GM12878 (cell line): Measurements from ENCODE around the gene B4GALNT2. TPM values are rescaled to one million over a fixed set of nuclear protein-coding genes. Genes with fewer than 3 reads are reported as not detected.
A peak's percentile ranks its signal among the peaks of the same experiment; 100 is the strongest.
"Not testable (repeated sequence)": the region's sequence is repeated elsewhere in the genome, so short reads cannot be mapped to it uniquely, and the experiment has no call there.

ENCODE experiments used
- ATAC-seq: fragments of 200-7000 bp; cut with Tn5 transposase; 3 replicates; pipeline ENCODE4 v1.9.1; 2020; ENCODE audit warnings: mild to moderate bottlenecking, moderate library complexity
- BruUV-seq: library from RNA; stranded (reverse); fragments of 400-500 nt; replicated peaks from 2 replicates; lab custom pipeline; 2021; lab: Mats Ljungman, UMichigan
- CTCF ChIA-PET: fragments of 300-600 bp; sonication (Branson Sonifier 250); formaldehyde crosslinking; extraction: SDS; loops from one replicate; lab custom pipeline; 2021; ENCODE audit warnings: inconsistent platforms; lab: Yijun Ruan, JAX
- POLR2A ChIA-PET: fragments of 350-600 bp; formaldehyde crosslinking; extraction: SDS; loops from one replicate; lab custom pipeline; 2021; ENCODE audit warnings: inconsistent platforms; lab: Charles Lee
- RAD21 ChIA-PET: fragments of 300-600 bp; sonication (Branson Sonifier 250); formaldehyde crosslinking; loops from one replicate; lab custom pipeline; 2023; ENCODE audit warnings: antibody characterized with exemption; ENCODE audit not compliant: unreplicated experiment; lab: Charles Lee
- SMC1A ChIA-PET: fragments of 300-600 bp; sonication (Branson Sonifier 250); formaldehyde crosslinking; loops from one replicate; lab custom pipeline; 2023; ENCODE audit not compliant: unreplicated experiment, uncharacterized antibody; lab: Charles Lee
- DNase-seq: peaks from one replicate; pipeline ENCODE4 v3.0.0-alpha.2; 2011; ENCODE audit warnings: low read depth, low spot score
- FAIRE-seq: peaks from 3 replicates; lab custom pipeline; 2011; peaks lifted over from hg19 to GRCh38; lab: Jason Lieb, UNC
- H2AFZ ChIP-seq: 2 replicates; pipeline ENCODE4 v1.6.0; 2011; ENCODE audit warnings: low read depth, low read length, control low read depth; ENCODE audit not compliant: control insufficient read depth
- H3K27ac ChIP-seq: 2 replicates; pipeline ENCODE4 v1.5.1; 2011; ENCODE audit warnings: control low read depth; ENCODE audit not compliant: control insufficient read depth, insufficient read depth
- H3K27me3 ChIP-seq, 2 experiments: replicated peaks in 1 of 2; 2 replicates each; pipeline versions ENCODE4 v1.6.0 to v1.6.1; 2011; ENCODE audit warnings: low read length in 1 of 2; ENCODE audit not compliant: control insufficient read depth in 2 of 2, insufficient read depth in 2 of 2
- H3K36me3 ChIP-seq, 2 experiments: 2 replicates each; pipeline ENCODE4 v1.5.1; 2011; ENCODE audit warnings: low read length in 1 of 2; ENCODE audit not compliant: control insufficient read depth in 2 of 2, insufficient read depth in 2 of 2
- H3K4me1 ChIP-seq: 2 replicates; pipeline ENCODE4 v1.6.1; 2011; ENCODE audit warnings: mild to moderate bottlenecking, low read length, moderate library complexity, mixed read lengths; ENCODE audit not compliant: control insufficient read depth, insufficient read depth
- H3K4me2 ChIP-seq: 2 replicates; pipeline ENCODE4 v1.6.0; 2011; ENCODE audit warnings: control low read depth; ENCODE audit not compliant: control insufficient read depth, insufficient read depth
- H3K4me3 ChIP-seq: fragments of 200-600 bp; sonication (generic); 2 replicates; pipeline ENCODE4 v1.5.1; 2016
- H3K79me2 ChIP-seq: 2 replicates; pipeline ENCODE4 v1.6.0; 2011; ENCODE audit warnings: low read length; ENCODE audit not compliant: control insufficient read depth, insufficient read depth
- H3K9ac ChIP-seq: 2 replicates; pipeline ENCODE4 v1.8.0; 2011; ENCODE audit warnings: low read length, control low read depth, mixed read lengths; ENCODE audit not compliant: control insufficient read depth, insufficient read depth
- H3K9me3 ChIP-seq: replicated peaks from 3 replicates; pipeline ENCODE4 v1.5.1; 2011; ENCODE audit warnings: mild to moderate bottlenecking, low read length; ENCODE audit not compliant: control insufficient read depth, insufficient read depth
- H4K20me1 ChIP-seq: 2 replicates; pipeline ENCODE4 v1.6.0; 2011; ENCODE audit not compliant: control insufficient read depth, insufficient read depth
- ATF7 ChIP-seq: fragments of 450-650 bp; IDR thresholded peaks from 2 replicates; pipeline ENCODE4 v1.6.1; 2016; ENCODE audit warnings: low read depth, mild to moderate bottlenecking
- EZH2 ChIP-seq: IDR thresholded peaks from 2 replicates; pipeline ENCODE4 v1.6.1; 2012; ENCODE audit warnings: low read depth, mild to moderate bottlenecking, control low read depth, inconsistent platforms, low read length, borderline replicate concordance; ENCODE audit not compliant: control insufficient read depth
- FOXM1 ChIP-seq: IDR thresholded peaks from 2 replicates; pipeline ENCODE4 v1.6.1; 2012; ENCODE audit warnings: low read depth, mild to moderate bottlenecking, inconsistent platforms, low read length, moderate library complexity
- MTA3 ChIP-seq: IDR thresholded peaks from 2 replicates; pipeline ENCODE4 v1.6.1; 2012; ENCODE audit warnings: low read length, inconsistent platforms, borderline replicate concordance
- NBN ChIP-seq: fragments of 450-650 bp; IDR thresholded peaks from 2 replicates; pipeline ENCODE4 v1.6.1; 2016
- PBX3 ChIP-seq: IDR thresholded peaks from 2 replicates; pipeline ENCODE4 v1.6.1; 2011; ENCODE audit warnings: mild to moderate bottlenecking, low read depth, low read length, moderate library complexity; ENCODE audit not compliant: insufficient replicate concordance
- PML ChIP-seq: IDR thresholded peaks from 2 replicates; pipeline ENCODE4 v1.6.1; 2012; ENCODE audit warnings: low read length, inconsistent platforms
- PRDM15 ChIP-seq: fragments of 450-650 bp; formaldehyde crosslinking; IDR thresholded peaks from 2 replicates; pipeline ENCODE4 v1.4.0; 2020; ENCODE audit warnings: mild to moderate bottlenecking, moderate library complexity
- RB1 ChIP-seq: fragments of 450-650 bp; formaldehyde crosslinking; IDR thresholded peaks from 2 replicates; pipeline ENCODE4 v1.6.1; 2017; ENCODE audit warnings: mild to moderate bottlenecking, borderline replicate concordance
- SUPT20H ChIP-seq: IDR thresholded peaks from 2 replicates; pipeline ENCODE4 v1.6.1; 2011; ENCODE audit warnings: low read depth, mild to moderate bottlenecking, low read length, moderate library complexity, borderline replicate concordance; ENCODE audit not compliant: control insufficient read depth
- WGBS: methylation state at CpG from one replicate; pipeline ENCODE4 v1.1.6; 2016; ENCODE audit warnings: low lambda C conversion rate; ENCODE audit not compliant: insufficient replicate concordance, insufficient coverage; ENCODE audit errors: missing lambda C conversion rate; 5-methylcytosine and 5-hydroxymethylcytosine counted together
- in situ Hi-C: fragments of 300-500 bp; cut with MboI; formaldehyde crosslinking; loops from 9 replicates; pipeline ENCODE4 v1.14.3; 2018; ENCODE audit warnings: mixed read lengths
- intact Hi-C: fragments of 100-400 bp; cut with micrococcal nuclease; formaldehyde crosslinking; loops from one replicate; pipeline ENCODE4 v1.14.2; 2022; ENCODE audit not compliant: unreplicated experiment
- polyA plus RNA-seq, 11 experiments: library from polyadenylated mRNA; depleted of rRNA in 4 of 11; unstranded in 6 of 11; stranded (reverse) in 5 of 11; fragments of >200 nt; fragmentation: Nextera tagmentation in 4 of 11; fragmentation: Illumina TruSeq in 1 of 11; extraction: Ambion mirVana in 4 of 11; extraction: Trizol in 1 of 11; gene quantifications; 1 replicate in 1 of 11; 2 replicates in 10 of 11; pipeline versions ENCODE4 v1.2.1 to v1.2.3, GENCODE V29; 2011 to 2016; ENCODE audit warnings: inconsistent platforms in 2 of 11, missing spikeins in 2 of 11, low read depth in 1 of 11
- total RNA-seq, 4 experiments: library from RNA; depleted of rRNA in 3 of 4; stranded (reverse); fragments of >200 nt in 3 of 4; fragmentation: Illumina TruSeq in 1 of 4; extraction: Trizol in 1 of 4; gene quantifications; 2 replicates each; pipeline versions ENCODE4 v1.2.1 to v1.2.3, GENCODE V29; 2013 to 2021

B4GALNT2 gene
- total and polyA plus RNA-seq, 10 of the 15 experiments (the other 5 are each of a cell fraction or from before 2014, with no cell fraction given) = not detected

DNA sequence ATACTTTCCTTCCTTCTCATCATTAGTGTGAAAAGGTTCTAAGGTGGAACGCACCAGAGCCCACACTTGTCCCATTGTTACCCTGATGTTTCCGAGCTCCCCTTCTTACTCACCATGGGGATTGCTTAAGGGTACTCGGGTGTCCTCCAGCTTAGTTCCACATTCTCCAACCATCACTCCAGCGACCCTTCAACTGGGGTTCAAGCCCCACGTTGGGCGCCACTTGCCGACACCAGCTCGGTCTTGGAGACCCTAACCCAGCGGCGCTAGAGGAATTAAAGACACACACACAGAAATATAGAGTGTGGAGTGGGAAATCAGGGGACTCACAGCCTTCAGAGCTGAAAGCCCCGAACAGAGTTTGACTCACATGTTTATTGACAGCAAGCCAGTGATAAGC, 43.4 kb downstream of the B4GALNT2 start:
- H3K4me2 ChIP-seq, ATAC-seq, H3K4me3 ChIP-seq, H3K9me3 ChIP-seq, H3K4me1 ChIP-seq, intact Hi-C loops, RAD21 ChIA-PET, H3K27ac ChIP-seq, H3K79me2 ChIP-seq, BruUV-seq, H3K9ac ChIP-seq, H2AFZ ChIP-seq, DNase-seq, POLR2A ChIA-PET, FAIRE-seq, H3K27me3 ChIP-seq, H3K36me3 ChIP-seq, H4K20me1 ChIP-seq: not testable (repeated sequence)
- 37% methylated on average over 11 of the region's 11 CpGs for WGBS
- CTCF ChIA-PET = interaction anchor here (1.1 kb wide), 1 partner anchor 19 kb away, joined by 3 read pairs; no protein-coding TSS in a partner anchor
- SMC1A ChIA-PET = interaction anchor here (1.7 kb wide), 1 partner anchor 52 kb away, joined by 5 read pairs; no protein-coding TSS in a partner anchor
- in situ Hi-C loops = loop anchor here (10.0 kb wide), 1 partner anchor 49 kb away; no protein-coding TSS in a partner anchor

DNA sequence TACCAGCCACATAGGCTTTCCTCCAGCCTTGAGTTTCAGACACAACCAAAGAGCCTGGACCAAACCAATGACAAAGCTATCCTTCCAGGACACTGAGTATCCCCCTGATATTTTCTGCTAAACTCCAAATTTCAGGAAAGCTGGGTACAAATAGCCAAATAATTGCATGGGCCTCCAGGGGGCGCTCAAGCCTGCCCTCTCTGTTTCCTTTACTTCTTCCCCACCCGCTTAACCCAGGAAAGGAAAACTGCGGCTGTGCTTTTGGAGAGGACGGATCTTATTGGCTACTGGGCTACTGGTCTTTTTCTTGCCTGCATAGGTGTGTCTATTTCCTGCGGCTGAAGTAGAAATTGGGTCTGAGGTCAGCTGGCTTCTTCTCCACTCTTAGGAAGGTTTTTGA, 47.7 kb downstream of the B4GALNT2 start:
- ATAC-seq = peak; percentile 78
- in situ Hi-C loops (no loop called here), intact Hi-C loops (loop anchor here (1.0 kb wide), 1 partner anchor 47 kb away; no protein-coding TSS in a partner anchor)
- 10% methylated on average over 5 of the region's 5 CpGs for WGBS
- no peaks in the 10 kb centered on the region for H4K20me1 ChIP-seq
- H3K4me1 ChIP-seq = no peaks in the 10 kb centered on the region
- FAIRE-seq = peak; percentile 68
- no peaks in the 10 kb centered on the region for H3K79me2 ChIP-seq
- CTCF ChIA-PET = interaction anchor here (0.6 to 7.4 kb wide), 23 partner anchors 9 to 296 kb away, joined by 3 to 178 read pairs (median 5); partner anchors contain the start of gene PHOSPHO1
- H3K4me3 ChIP-seq = no peak overlapping the region
- RAD21 ChIA-PET = interaction anchor here (0.7 to 5.9 kb wide), 14 partner anchors 9 to 544 kb away, joined by 3 to 72 read pairs (median 5); no protein-coding TSS in a partner anchor
- no peaks in the 10 kb centered on the region for H3K36me3 ChIP-seq
- no TSS peak for BruUV-seq
- H3K4me2 ChIP-seq = no peak overlapping the region
- H3K9me3 ChIP-seq = peaks cover 26% of the 10 kb centered on the region; the same call in 2 of the 3 replicates
- peak; percentile 28 for DNase-seq
- H3K27ac ChIP-seq = no peak overlapping the region
- no peak overlapping the region for H3K9ac ChIP-seq
- H3K27me3 ChIP-seq = no peaks in the 10 kb centered on the region
- SMC1A ChIA-PET = interaction anchor here (1.0 to 6.4 kb wide), 12 partner anchors 10 to 188 kb away, joined by 4 to 118 read pairs (median 10); partner anchors contain the start of genes ABI3, GNGT2 and PHOSPHO1
- POLR2A ChIA-PET = interaction anchor here (0.6 to 1.7 kb wide), 5 partner anchors 14 to 48 kb away, joined by 3 to 7 read pairs (median 4); no protein-coding TSS in a partner anchor
- no peak overlapping the region; the same call in 1 of the 2 replicates for H2AFZ ChIP-seq
- TF ChIP-seq NBN (no peak), PBX3 (no peak), SUPT20H (no peak), RB1 (no peak), MTA3 (no peak), ATF7 (no peak), PRDM15 (CRISPR knock-in tag) (no peak), FOXM1 (0 out of 2 replicates have a peak, but pooled peaks have one; percentile 16), EZH2 (no peak), PML (no peak)
